SK-N-SH (cell line): ENCODE results near the gene RNF215. TPM values are rescaled to one million over a fixed set of nuclear protein-coding genes. Genes with fewer than 3 reads are reported as not detected.

Source experiments
- CTCF ChIA-PET: fragments of 300-600, 350-600 bp; formaldehyde crosslinking; extraction: SDS; loops from one replicate; lab custom pipeline; 2021; lab: Yijun Ruan, JAX
- POLR2A ChIA-PET: fragments of 350-600 bp; sonication (Branson Sonifier 250); formaldehyde crosslinking; extraction: SDS; loops from one replicate; lab custom pipeline; 2020; ENCODE audit warnings: antibody characterized with exemption, inconsistent platforms; lab: Yijun Ruan, JAX
- DNase-seq: peaks from one replicate; pipeline ENCODE4 v3.0.0; 2012
- H2AFZ ChIP-seq: fragments of 200-600 bp; sonication (generic); 2 replicates; pipeline ENCODE4 v1.8.1; 2016; ENCODE audit warnings: antibody characterized with exemption, mild to moderate bottlenecking, low read depth
- H3F3A ChIP-seq: fragments of 200-600 bp; sonication (generic); replicated peaks from 2 replicates; pipeline ENCODE3; 2016; ENCODE audit warnings: antibody characterized with exemption, mild to moderate bottlenecking; ENCODE audit not compliant: insufficient read depth
- H3K27ac ChIP-seq, 2 experiments: fragments of 200-500 bp in 1 of 2; fragments of 200-600 bp in 1 of 2; sonication (Bioruptor generic) in 1 of 2; sonication (generic), shearing (Covaris generic) in 1 of 2; 2 replicates each; pipeline versions ENCODE4 v1.5.1 to v1.6.1; 2014 to 2016; ENCODE audit warnings: low read depth in 2 of 2, inconsistent platforms in 1 of 2, low read length in 1 of 2, mild to moderate bottlenecking in 1 of 2, mixed read lengths in 1 of 2
- H3K27me3 ChIP-seq: fragments of 200-600 bp; sonication (generic), shearing (Covaris generic); 2 replicates; pipeline ENCODE4 v1.6.1; 2016; ENCODE audit warnings: mixed run types; ENCODE audit not compliant: insufficient read depth
- H3K36me3 ChIP-seq, 2 experiments: fragments of 200-500 bp in 1 of 2; fragments of 200-600 bp in 1 of 2; sonication (Bioruptor generic) in 1 of 2; sonication (generic) in 1 of 2; replicated peaks in 1 of 2; 2 replicates each; pipeline versions ENCODE3 to v1.5.1; 2014 to 2016; ENCODE audit warnings: low read length in 1 of 2, mild to moderate bottlenecking in 1 of 2; ENCODE audit not compliant: insufficient read depth in 2 of 2, control insufficient read depth in 1 of 2
- H3K4me1 ChIP-seq, 2 experiments: fragments of 200-500 bp in 1 of 2; fragments of 200-600 bp in 1 of 2; sonication (Bioruptor generic) in 1 of 2; sonication (generic), shearing (Covaris generic) in 1 of 2; 2 replicates each; pipeline versions ENCODE4 v1.5.1 to v1.6.1; 2014 to 2016; ENCODE audit warnings: low read depth in 1 of 2, low read length in 1 of 2, mixed run types in 1 of 2; ENCODE audit not compliant: insufficient read depth in 2 of 2, control insufficient read depth in 1 of 2
- H3K4me2 ChIP-seq: fragments of 200-600 bp; sonication (generic), shearing (Covaris generic); 2 replicates; pipeline ENCODE4 v1.6.1; 2017; ENCODE audit warnings: mixed run types
- H3K4me3 ChIP-seq, 2 experiments: fragments of 200-500 bp in 1 of 2; fragments of 200-600 bp in 1 of 2; sonication (Bioruptor generic) in 1 of 2; sonication (generic), shearing (Covaris generic) in 1 of 2; 2 replicates each; pipeline versions ENCODE4 v1.5.1 to v1.8.1; 2014 to 2016; ENCODE audit warnings: low read depth in 2 of 2, inconsistent platforms in 1 of 2, low read length in 1 of 2, mild to moderate bottlenecking in 1 of 2, mixed read lengths in 1 of 2, moderate library complexity in 1 of 2
- H3K79me2 ChIP-seq: fragments of 200-600 bp; sonication (generic); 2 replicates; pipeline ENCODE4 v1.8.1; 2017; ENCODE audit warnings: mild to moderate bottlenecking; ENCODE audit not compliant: insufficient read depth
- H3K9ac ChIP-seq: fragments of 200-600 bp; sonication (generic); 2 replicates; pipeline ENCODE4 v1.6.1; 2017; ENCODE audit warnings: mixed run types
- H3K9me2 ChIP-seq: fragments of 200-600 bp; sonication (generic); 2 replicates; pipeline ENCODE4 v1.6.1; 2017; ENCODE audit warnings: mixed run types
- H3K9me3 ChIP-seq: fragments of 200-600 bp; sonication (generic); 2 replicates; pipeline ENCODE4 v1.6.1; 2017; ENCODE audit warnings: mixed run types, mild to moderate bottlenecking, moderate library complexity
- H4K20me1 ChIP-seq: fragments of 200-600 bp; sonication (generic); 2 replicates; pipeline ENCODE4 v1.6.1; 2017; ENCODE audit warnings: mild to moderate bottlenecking, mixed run types; ENCODE audit not compliant: insufficient read depth
- CHD2 ChIP-seq: fragments of 150-350 bp; IDR thresholded peaks from 2 replicates; pipeline ENCODE4 v1.6.1; 2018; ENCODE audit warnings: low read length; ENCODE audit not compliant: partially characterized antibody
- EZH2phosphoT487 ChIP-seq: fragments of 200-600 bp; sonication (generic); IDR thresholded peaks from 2 replicates; pipeline ENCODE4 v1.6.1; 2017; ENCODE audit warnings: low read depth, mixed run types, mild to moderate bottlenecking, antibody characterized with exemption, moderate library complexity, borderline replicate concordance
- FOSL2 ChIP-seq: IDR thresholded peaks from 2 replicates; pipeline ENCODE4 v1.4.0; 2012; ENCODE audit warnings: low read depth, mild to moderate bottlenecking, moderate library complexity, borderline replicate concordance
- GABPA ChIP-seq: IDR thresholded peaks from 2 replicates; pipeline ENCODE4 v1.4.0; 2012; ENCODE audit warnings: low read depth, mild to moderate bottlenecking
- GATA2 ChIP-seq: sonication (generic); formaldehyde crosslinking; IDR thresholded peaks from 2 replicates; pipeline ENCODE4 v1.5.0; 2020; ENCODE audit warnings: mild to moderate bottlenecking, missing genetic modification reagents
- MXI1 ChIP-seq: IDR thresholded peaks from 2 replicates; pipeline ENCODE4 v1.6.1; 2012; ENCODE audit warnings: mild to moderate bottlenecking, low read depth, low read length, improper control_type of control experiment
- NFIC ChIP-seq: IDR thresholded peaks from 2 replicates; pipeline ENCODE4 v1.4.0; 2012; ENCODE audit warnings: borderline replicate concordance
- RFX5 ChIP-seq: IDR thresholded peaks from 2 replicates; pipeline ENCODE4 v1.6.1; 2012; ENCODE audit warnings: mild to moderate bottlenecking, improper control_type of control experiment, low read length
- RXRA ChIP-seq: IDR thresholded peaks from 2 replicates; pipeline ENCODE4 v1.4.0; 2012; ENCODE audit warnings: low read depth, mild to moderate bottlenecking, borderline replicate concordance
- SMC3 ChIP-seq: IDR thresholded peaks from 2 replicates; pipeline ENCODE4 v1.6.1; 2012; ENCODE audit warnings: low read depth, low read length, improper control_type of control experiment
- TAF1 ChIP-seq: IDR thresholded peaks from 2 replicates; pipeline ENCODE4 v1.6.1; 2012; ENCODE audit warnings: low read depth, mild to moderate bottlenecking, low read length, moderate library complexity, borderline replicate concordance
- YY1 ChIP-seq: IDR thresholded peaks from 2 replicates; pipeline ENCODE4 v1.4.0; 2012; ENCODE audit warnings: low read depth, mild to moderate bottlenecking
- WGBS: methylation state at CpG from one replicate; pipeline ENCODE4 v1.1.6; 2017; ENCODE audit warnings: low lambda C conversion rate; 5-methylcytosine and 5-hydroxymethylcytosine counted together
- polyA plus RNA-seq, 3 experiments: library from polyadenylated mRNA; depleted of rRNA; stranded (reverse); fragments of >200 nt; gene quantifications; 2 replicates each; pipeline ENCODE4 v1.2.3, GENCODE V29; 2012
- TF ChIP-seq, protein P1 (sequence below): IDR thresholded peaks from 2 replicates; pipeline ENCODE4 v1.4.0; 2012; ENCODE audit warnings: low read depth, borderline replicate concordance
- TF ChIP-seq, protein P2 (sequence below): IDR thresholded peaks from 2 replicates; pipeline ENCODE4 v1.4.0; 2012; ENCODE audit warnings: low read depth
- TF ChIP-seq, protein P3 (sequence below): fragments of 150-350 bp; IDR thresholded peaks from 2 replicates; pipeline ENCODE4 v1.6.1; 2016; ENCODE audit warnings: mild to moderate bottlenecking, low read depth, low read length
- TF ChIP-seq, protein P4 (sequence below): IDR thresholded peaks from 2 replicates; pipeline ENCODE4 v1.6.1; 2012; ENCODE audit warnings: mild to moderate bottlenecking, low read depth, low read length, moderate library complexity

The RNF215 gene
- polyA plus RNA-seq, 1 of the 3 experiments (the other 2 are of a cell fraction): 28.6 TPM

DNA sequence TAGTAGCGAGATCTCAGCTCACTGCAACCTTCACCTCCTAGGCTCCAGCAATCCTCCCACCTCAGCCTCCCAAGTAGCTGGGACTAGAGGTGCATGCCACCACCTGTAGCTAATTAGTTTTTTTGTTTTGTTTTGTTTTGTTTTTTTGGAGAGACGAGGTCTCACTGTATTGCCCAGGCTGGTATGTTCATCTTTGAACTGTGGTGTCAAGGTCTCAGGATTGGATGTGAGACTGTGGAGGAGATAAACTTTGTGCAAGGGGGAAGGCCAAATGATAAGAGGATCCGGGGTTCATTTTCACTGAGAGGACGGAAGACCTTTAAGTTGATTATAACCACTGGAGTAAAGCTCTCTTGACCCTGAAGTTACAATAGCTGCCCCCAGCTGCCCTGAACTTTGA, 18.5 kb upstream of the RNF215 start:
- Histone ChIP-seq H3K36me3 (peaks cover 8 to 25% of the 10 kb centered on the region in 2 experiments), H3K27ac (no peak overlapping the region), H3K4me2 (no peak overlapping the region), H3K27me3 (no peaks in the 10 kb centered on the region), H2AFZ (no peak overlapping the region), H3K79me2 (0 out of 2 replicates have a peak, but pooled peaks cover 3% of the 10 kb centered on the region), H3F3A (peaks cover 8% of the 10 kb centered on the region), H4K20me1 (no peaks in the 10 kb centered on the region), H3K9me3 (no peaks in the 10 kb centered on the region), H3K4me1 (no peaks in the 10 kb centered on the region; a peak in 1 of 4 replicates), H3K4me3 (no peak overlapping the region), H3K9ac (no peak overlapping the region), H3K9me2 (no peaks in the 10 kb centered on the region)
- CTCF ChIA-PET: interaction anchor here (1.4 to 1.5 kb wide), 3 partner anchors 15 to 18 kb away, joined by 4 to 5 read pairs (median 4); partner anchors contain the start of gene RNF215
- no peak for DNase-seq
- POLR2A ChIA-PET: interaction anchor here (0.7 kb wide), 1 partner anchor 8 kb away, joined by 3 read pairs; no protein-coding TSS in a partner anchor
- 71% methylated on average over 4 of the region's 4 CpGs for WGBS
- TF ChIP-seq, protein P1, sequence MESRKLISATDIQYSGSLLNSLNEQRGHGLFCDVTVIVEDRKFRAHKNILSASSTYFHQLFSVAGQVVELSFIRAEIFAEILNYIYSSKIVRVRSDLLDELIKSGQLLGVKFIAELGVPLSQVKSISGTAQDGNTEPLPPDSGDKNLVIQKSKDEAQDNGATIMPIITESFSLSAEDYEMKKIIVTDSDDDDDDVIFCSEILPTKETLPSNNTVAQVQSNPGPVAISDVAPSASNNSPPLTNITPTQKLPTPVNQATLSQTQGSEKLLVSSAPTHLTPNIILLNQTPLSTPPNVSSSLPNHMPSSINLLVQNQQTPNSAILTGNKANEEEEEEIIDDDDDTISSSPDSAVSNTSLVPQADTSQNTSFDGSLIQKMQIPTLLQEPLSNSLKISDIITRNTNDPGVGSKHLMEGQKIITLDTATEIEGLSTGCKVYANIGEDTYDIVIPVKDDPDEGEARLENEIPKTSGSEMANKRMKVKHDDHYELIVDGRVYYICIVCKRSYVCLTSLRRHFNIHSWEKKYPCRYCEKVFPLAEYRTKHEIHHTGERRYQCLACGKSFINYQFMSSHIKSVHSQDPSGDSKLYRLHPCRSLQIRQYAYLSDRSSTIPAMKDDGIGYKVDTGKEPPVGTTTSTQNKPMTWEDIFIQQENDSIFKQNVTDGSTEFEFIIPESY: no peak
- TF ChIP-seq TAF1 (no peak), GATA2 (CRISPR knock-in tag) (no peak), GABPA (no peak), RXRA (no peak), YY1 (no peak), RFX5 (no peak), SMC3 (no peak), EZH2phosphoT487 (no peak), FOSL2 (no peak), CHD2 (no peak), MXI1 (no peak), NFIC (no peak)
- TF ChIP-seq, protein P2, sequence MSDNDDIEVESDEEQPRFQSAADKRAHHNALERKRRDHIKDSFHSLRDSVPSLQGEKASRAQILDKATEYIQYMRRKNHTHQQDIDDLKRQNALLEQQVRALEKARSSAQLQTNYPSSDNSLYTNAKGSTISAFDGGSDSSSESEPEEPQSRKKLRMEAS: no peak
- TF ChIP-seq, protein P3, sequence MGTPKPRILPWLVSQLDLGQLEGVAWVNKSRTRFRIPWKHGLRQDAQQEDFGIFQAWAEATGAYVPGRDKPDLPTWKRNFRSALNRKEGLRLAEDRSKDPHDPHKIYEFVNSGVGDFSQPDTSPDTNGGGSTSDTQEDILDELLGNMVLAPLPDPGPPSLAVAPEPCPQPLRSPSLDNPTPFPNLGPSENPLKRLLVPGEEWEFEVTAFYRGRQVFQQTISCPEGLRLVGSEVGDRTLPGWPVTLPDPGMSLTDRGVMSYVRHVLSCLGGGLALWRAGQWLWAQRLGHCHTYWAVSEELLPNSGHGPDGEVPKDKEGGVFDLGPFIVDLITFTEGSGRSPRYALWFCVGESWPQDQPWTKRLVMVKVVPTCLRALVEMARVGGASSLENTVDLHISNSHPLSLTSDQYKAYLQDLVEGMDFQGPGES: no peak
- TF ChIP-seq, protein P4, sequence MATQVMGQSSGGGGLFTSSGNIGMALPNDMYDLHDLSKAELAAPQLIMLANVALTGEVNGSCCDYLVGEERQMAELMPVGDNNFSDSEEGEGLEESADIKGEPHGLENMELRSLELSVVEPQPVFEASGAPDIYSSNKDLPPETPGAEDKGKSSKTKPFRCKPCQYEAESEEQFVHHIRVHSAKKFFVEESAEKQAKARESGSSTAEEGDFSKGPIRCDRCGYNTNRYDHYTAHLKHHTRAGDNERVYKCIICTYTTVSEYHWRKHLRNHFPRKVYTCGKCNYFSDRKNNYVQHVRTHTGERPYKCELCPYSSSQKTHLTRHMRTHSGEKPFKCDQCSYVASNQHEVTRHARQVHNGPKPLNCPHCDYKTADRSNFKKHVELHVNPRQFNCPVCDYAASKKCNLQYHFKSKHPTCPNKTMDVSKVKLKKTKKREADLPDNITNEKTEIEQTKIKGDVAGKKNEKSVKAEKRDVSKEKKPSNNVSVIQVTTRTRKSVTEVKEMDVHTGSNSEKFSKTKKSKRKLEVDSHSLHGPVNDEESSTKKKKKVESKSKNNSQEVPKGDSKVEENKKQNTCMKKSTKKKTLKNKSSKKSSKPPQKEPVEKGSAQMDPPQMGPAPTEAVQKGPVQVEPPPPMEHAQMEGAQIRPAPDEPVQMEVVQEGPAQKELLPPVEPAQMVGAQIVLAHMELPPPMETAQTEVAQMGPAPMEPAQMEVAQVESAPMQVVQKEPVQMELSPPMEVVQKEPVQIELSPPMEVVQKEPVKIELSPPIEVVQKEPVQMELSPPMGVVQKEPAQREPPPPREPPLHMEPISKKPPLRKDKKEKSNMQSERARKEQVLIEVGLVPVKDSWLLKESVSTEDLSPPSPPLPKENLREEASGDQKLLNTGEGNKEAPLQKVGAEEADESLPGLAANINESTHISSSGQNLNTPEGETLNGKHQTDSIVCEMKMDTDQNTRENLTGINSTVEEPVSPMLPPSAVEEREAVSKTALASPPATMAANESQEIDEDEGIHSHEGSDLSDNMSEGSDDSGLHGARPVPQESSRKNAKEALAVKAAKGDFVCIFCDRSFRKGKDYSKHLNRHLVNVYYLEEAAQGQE: no peak
